Upper lobe of left lung (tissue), 4 donors: ENCODE data around the gene MUCL3.

ENCODE experiments used
- POLR2AphosphoS5 ChIP-seq, 2 donors: sonication (generic); formaldehyde crosslinking; IDR thresholded peaks; one replicate each; pipeline ENCODE4 v1.5.1; 2017; ENCODE audit warnings: antibody characterized with exemption in 2 of 2
- TF ChIP-seq, protein P1 (sequence below), 6 experiments: fragments of 450-650 bp in 4 of 6; fragments of 200-600 bp in 2 of 6; sonication (generic) in 2 of 6; IDR thresholded peaks; one replicate each; pipeline ENCODE4 v1.5.1; 2016 to 2019; ENCODE audit warnings: antibody characterized with exemption in 6 of 6

DNA sequence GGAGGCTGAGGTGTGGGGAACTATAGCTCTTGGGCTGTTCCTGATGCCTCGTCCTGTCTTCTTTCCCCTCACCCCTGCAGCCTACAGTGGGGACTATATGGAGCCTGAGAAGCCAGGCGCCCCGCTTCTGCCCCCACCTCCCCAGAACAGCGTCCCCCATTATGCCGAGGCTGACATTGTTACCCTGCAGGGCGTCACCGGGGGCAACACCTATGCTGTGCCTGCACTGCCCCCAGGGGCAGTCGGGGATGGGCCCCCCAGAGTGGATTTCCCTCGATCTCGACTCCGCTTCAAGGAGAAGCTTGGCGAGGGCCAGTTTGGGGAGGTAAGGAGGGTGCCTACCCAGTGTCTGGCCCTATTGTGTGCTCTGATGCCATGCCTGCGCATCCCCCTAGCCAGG, 44.2 kb upstream of the MUCL3 start:
- TF ChIP-seq, protein P1, sequence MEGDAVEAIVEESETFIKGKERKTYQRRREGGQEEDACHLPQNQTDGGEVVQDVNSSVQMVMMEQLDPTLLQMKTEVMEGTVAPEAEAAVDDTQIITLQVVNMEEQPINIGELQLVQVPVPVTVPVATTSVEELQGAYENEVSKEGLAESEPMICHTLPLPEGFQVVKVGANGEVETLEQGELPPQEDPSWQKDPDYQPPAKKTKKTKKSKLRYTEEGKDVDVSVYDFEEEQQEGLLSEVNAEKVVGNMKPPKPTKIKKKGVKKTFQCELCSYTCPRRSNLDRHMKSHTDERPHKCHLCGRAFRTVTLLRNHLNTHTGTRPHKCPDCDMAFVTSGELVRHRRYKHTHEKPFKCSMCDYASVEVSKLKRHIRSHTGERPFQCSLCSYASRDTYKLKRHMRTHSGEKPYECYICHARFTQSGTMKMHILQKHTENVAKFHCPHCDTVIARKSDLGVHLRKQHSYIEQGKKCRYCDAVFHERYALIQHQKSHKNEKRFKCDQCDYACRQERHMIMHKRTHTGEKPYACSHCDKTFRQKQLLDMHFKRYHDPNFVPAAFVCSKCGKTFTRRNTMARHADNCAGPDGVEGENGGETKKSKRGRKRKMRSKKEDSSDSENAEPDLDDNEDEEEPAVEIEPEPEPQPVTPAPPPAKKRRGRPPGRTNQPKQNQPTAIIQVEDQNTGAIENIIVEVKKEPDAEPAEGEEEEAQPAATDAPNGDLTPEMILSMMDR (IDR thresholded peaks at IDR 0.05): no peak
- TF ChIP-seq POLR2AphosphoS5 (IDR thresholded peaks at IDR 0.05): no peak
